NCI-H345 treated with DMSO at 0.1 percent for 48 hours (cell line): ENCODE results near the gene MOB1A.
"Not testable (repeated sequence)": the region's sequence is repeated elsewhere in the genome, so short reads cannot be mapped to it uniquely, and the experiment has no call there.

ENCODE experiments used
- DNase-seq: peaks from one replicate; lab custom pipeline; 2025; ENCODE audit not compliant: unreplicated experiment; lab: John Stamatoyannopoulos, UW

The MOB1A gene

DNA sequence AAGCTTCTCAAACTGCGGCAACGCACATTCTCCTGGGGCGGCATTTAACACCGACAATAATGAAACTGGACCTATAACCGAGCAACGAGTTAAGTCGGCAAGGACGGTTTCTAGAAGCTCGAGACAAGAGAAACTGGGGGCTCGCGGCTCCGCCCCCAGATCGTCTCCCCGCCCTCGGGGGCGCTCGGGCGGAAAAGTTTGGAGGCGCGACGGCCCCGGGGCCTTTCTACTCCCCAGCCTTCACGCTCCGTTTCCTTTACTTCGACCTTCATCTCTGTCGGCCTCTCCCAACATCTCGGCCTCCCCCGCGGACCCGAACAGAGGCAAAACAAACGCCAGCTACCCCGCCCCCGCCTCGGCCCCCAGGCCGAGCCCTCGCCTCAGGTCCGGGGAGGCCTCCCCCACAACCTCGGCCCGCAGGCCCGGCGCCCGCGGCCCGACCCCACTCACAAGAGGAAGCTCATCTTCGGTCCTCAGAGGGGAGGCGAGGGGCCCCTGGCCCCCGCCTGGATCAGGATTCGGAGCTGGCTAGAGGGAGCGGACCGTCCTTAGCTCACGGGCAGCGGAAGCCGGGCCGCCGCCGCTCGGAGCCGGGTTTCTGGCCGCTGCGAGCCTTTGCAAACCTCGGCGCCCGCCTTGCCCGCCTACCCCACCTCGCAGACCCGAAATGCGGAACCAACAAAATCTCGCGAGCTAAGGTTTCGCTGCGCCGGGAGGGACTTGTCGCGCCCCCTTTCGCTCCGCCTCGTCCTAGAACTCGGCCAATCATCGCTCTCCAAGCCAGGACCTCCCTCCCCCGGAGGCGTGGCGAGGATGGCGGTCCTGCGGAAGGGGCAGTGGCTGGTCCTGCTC lies at the start of gene MOB1A:
Gene MOB1A (minus strand): TSS at position 669 of the 852 bp plus-strand sequence. CDS start 205 bp downstream, at position 464.
- DNase-seq, result peak; percentile 96

DNA sequence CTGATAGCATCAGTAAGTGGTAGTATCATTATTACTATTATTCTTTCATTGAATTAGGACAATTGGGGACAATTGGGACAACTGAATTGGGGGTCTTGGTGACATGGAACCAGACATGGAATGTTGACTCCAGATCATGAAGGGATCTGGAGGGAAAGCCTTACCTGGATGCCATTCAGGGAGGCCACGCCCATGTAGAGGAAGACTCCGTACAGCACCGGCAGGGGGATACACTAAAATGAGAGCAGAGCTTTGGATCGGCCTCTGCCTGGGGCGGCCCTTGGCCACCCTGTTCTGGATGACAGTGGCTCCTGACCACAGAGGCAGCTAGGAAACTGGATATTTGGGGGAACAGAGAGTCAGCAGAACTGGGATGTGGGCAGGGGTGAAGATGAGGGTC lies 49.0 kb upstream of the MOB1A start:
- no peak for DNase-seq

DNA sequence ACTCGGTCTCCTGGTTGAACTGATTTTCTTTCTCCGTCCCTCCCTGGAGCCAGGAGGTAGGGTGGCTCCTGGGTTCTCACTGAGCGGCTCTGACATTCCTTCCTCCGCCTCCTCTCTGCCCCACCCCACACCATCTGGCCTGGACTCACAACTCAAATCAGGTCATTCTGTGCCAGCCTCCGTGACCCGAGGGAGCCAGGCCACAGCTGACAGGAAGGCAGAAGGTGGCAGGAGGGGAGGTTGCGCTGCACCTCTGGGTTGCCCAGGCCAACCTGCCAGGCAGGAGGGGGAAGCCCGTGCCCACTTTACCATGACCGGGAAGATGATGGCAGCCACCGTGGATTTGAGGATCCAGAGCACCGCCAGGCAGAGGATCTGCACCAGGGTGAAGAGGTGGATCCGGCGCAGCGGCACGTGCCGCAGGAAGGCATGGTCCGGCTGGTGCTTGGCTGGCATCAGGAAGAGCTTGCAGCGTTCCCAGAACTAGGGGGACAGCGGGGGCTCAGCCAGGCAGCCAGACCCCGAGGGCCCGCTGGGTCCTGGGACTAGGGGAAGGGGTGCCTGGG lies 48.1 kb upstream of the MOB1A start:
- DNase-seq, result no peak

DNA sequence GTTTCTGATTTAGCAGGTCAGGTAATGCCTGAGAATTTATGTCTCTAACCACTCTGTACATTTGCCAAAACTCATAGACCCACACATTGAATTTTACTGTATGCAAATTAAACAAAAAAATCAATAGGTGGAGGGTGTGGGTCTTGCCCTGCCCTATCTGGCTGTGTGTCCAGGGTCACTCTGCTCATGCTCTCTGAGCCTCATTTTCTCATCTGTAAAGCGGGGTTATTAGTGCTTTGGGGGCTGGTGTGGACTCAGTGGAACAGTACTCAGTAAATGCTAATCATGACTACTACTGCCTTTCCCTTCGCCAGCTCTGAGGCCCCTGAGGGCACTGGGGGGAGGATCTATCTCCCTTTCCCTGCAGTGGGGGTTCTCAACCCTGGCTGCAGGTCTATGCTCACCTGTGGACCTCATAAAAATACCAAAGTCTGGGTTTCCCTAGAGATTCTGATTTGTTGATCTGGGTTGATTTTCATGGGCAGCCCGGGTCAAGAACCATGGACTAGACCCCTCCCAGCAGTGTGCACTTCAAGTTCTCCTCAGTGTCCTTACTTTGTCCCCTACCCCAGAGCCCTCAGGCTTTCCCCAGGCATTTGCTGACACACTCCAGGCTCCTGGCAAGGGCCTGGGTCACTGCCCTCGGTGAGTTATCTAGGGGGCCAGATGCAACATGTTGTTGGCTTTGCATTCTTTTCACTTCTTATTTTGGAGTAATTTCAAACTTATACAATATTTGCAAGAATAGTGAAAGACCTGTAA lies 47.2 kb upstream of the MOB1A start:
- no peak for DNase-seq

DNA sequence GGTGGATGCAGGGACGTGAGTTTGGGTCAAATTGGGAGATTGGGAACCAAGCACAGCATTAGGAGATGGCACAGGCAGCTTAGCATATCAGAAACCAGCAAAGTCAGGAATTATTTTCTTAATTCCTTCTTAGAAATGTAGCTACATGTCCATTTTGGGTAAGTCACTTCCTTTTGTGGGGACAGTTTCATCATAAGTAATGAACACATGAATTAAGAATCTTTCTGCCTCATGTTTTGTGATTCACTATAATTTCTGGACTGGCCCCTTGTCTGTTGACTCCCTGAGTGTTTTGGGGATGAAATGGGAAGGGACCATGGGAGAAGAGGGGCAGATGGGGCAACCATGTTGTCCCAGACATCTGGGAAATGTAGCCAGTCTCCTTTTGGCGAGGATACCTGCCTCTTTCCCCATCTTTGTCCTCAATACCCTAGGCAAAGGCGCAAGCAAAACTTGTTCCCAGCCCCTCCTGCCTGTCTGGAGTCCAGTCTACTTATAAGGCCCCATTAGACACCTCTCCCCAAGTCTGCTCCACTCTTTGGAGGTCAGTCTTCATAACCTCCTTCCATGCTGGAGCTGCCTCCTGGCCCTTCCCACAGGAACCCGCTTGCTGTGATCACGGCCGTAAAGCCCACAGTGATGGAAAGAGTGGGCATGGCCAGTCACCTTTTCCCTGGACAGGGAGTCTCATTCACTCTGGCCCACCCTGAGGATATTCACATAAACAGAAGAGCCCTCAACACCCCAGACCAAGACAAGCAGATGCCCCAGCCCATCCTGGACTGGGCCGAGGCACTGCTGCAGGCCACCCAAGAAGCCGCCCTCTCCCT lies 45.5 kb upstream of the MOB1A start:
- DNase-seq, result no peak

DNA sequence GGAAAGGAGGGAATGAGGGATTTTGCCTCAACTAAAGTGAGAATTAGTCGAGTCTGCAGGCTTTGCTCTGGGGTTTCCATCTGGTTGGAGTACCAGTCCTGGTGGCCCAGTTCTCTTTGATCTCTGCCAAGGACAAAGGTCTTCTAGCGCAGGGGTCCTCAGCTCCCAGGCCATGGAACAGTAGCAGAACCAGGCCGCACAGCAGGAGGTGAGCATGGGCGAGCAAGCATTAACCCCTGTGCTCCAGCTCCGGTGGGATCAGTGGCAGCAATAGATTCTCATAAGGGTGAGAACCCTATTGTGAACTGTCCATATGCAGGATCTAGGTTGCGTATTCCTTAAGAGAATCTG lies 43.6 kb upstream of the MOB1A start:
- no peak for DNase-seq

DNA sequence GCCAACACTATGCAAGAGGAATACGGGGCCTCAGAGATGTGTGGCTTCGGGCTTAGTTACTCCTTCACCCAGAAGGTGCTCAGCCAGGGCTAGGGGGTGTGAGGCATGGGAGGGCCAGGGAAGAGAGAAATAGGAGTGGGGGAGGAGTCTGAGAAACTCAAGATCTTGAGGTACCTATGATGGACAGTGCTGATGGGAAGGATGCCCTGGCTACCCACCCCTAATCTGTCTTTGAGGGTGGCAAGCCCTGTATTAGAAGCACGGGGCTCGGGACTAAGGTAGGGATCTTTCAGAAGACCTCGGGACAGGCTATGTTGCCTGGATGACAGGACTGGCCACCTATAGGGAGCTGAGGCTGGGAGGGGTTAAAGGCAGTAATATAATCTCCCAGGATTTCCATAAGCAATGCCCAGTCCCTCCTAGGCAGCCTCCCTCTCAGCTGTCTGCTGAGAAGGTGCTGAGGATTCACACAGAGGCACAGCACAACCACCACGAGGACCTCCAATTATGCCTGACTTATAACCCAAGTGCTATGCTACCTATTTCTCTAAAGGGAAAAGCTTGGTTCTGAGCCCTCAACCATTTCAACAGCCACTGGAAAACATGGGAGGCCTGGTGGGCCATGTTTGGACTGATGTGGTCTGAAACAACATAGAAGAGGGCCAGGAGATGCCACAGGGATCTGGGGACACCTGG lies 43.1 kb upstream of the MOB1A start:
- DNase-seq, result no peak

DNA sequence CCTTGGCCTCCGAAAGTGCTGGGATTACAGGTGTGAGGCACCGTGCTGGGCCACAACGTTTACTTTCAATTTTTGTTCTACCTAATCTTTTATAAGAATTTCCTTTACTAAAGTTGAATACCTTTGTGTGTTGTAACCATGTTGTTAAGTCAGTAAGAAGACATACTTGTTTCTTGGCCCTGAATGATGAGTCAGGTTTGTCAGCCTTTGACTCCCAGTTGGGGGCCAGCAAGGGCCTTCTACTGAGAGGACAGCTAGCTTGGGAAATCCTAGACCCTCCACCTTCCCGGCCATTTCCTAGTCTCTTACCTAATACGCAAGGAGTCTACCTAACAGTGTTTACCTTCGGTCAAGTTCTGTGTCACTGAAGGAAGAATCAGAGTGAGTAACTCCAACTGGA lies 42.4 kb upstream of the MOB1A start:
- DNase-seq, result no peak

DNA sequence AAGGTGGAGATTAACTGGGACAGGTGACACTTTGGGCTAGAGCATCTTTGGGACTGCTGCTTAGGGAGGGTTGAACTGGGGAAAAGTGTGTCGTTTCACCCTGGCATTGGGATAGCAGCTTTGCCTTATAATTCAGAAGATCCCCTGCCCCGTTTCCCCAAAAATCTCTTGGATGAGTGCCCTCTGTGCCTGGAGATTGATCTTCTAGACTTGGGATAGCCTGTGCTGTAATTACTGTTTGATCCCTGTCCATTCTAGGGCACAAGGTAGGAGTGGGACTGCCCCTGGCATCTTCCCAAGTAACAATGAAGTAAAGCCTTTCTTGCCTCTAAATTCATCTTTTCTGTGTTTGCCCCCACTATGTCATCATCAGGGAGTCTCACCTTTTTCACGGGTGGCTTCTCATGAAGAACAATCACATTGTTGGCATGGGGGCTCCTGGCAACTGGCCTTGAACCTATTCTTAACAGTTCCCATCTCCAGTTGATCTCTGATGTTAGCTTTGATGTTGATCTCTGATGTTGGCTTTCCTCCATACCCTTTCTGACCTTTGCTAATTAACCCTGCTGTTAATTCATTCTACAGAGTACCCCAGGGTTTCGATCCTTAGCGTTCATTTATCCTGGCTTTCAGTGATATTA lies 41.3 kb upstream of the MOB1A start:
- DNase-seq, result no peak

DNA sequence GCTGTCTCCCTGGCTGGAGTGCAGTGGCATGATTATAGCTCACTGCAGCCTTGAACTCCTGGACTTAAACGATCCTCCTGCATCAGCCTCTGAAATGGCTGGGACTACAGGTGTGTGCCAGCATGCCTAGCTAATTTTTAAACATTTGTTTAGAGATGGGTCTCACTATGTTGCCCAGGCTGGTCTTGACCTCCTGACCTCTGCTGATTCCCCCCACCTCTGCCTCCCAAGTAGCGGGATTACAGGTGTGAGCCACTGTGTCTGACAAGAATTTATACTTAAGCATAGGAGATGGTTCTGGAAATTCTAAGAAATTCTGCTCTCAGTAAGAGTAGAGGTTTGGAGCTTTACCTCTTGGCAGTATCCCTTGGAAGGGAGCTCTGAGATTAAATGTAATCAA lies 38.0 kb upstream of the MOB1A start:
- DNase-seq, result no peak

DNA sequence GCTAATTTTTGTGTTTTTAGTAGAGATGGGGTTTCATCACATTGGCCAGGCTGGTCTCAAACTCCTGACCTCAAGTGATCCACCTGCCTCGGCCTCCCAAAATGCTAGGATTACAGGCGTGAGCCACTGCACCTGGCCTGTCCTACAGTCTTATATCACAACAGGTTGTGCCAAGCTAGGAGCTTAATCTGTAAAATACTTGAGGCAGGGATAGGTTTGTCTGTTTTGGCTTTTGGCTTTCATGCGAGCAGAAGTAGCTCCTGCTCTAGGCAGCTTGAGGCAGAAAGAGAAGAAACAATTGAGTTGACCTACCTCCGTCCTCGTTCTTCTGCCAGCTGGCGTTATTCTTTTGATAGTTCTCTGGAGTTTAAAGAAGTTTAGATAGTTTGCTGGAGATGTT lies 37.1 kb upstream of the MOB1A start:
- not testable (repeated sequence) for DNase-seq

DNA sequence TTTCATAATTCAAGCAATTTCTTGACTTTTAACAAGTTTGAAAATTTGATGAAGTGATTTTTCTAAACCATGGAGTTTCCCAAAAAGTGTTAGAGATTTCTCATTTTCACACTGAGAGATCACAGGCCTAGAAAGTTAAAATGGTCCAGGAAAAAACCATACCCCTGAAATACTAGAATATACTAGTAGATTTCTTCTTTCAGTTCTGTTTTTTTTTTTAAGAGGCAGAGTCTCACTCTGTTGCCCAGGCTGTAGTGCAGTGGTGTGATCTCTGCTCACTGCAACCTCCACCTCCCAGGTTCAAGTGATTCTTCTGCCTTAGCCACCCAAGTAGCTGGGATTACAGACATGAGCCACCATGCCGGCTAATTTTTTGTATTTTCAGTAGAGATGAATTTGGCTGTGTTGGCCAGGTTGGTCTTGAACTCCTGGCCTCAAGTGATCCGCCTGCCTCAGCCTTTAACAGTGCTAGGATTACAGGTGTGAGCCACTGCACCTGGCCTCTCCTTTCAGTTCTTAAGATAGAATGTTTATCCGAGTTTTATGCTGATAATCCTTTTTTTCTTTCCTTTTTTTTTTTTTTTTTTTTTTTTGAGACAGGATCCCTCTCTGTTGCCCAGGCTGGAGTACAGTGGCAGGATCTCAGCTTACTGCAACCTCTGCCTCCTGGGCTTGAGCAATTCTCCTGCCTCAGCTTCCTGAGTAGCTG lies 34.2 kb upstream of the MOB1A start:
- DNase-seq, result no peak

DNA sequence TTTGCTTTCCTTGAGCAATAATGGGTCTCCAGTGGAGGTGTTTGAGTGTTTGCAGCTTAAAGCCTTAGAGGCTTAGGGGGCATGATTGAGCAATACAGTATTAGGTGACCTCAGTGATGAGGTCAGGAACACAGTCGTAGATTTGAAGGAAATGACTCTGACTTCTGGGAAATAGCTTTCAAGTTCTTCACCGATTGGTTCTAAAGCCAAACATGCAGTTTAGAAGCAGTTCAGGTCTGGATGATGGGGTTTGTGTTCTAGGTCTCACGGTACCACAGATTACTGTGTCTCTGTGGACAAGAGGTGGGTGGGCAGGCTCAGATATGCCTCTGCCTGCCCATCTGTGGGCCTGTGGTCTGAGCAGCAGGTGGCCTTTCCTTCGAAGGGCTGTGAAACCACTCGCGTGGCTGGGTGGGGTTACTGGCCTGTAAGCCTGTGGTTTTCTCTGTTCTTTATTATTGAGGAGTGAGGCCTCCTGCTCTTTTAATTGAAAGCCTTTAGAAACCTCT lies 27.6 kb upstream of the MOB1A start:
- no peak for DNase-seq

DNA sequence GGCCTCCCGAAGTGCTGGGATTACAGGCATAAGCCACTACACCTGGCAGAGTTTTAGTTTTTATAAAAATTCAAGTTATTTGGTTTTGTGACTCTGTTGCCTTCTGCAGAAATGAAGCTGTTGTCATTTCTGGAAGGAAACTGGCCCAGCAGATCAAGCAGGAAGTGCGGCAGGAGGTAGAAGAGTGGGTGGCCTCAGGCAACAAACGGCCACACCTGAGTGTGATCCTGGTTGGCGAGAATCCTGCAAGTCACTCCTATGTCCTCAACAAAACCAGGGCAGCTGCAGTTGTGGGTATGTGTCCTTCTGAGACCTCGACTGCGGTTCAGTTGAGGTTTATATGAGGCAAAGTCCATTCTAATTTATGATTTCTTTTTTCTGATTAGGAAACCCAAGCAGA lies 26.9 kb upstream of the MOB1A start:
- no peak for DNase-seq

DNA sequence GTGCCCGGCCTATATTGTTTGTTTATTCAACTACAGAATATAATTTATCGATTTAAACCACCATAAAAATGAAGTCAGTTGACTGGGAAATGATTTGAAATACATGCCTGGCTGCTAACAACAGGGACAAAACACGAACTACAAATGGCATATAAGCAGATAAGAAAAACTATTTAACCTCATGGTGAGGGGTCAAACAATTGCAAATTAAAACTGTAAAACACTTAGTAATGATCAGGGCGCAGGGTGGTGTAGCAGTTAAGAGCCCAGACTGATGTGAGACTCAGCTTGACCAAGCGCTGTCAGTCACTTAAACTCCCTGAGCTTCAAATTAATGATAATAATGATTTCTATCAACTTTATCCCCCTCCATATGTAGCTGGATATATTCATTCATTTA lies 26.4 kb upstream of the MOB1A start:
- no peak for DNase-seq

DNA sequence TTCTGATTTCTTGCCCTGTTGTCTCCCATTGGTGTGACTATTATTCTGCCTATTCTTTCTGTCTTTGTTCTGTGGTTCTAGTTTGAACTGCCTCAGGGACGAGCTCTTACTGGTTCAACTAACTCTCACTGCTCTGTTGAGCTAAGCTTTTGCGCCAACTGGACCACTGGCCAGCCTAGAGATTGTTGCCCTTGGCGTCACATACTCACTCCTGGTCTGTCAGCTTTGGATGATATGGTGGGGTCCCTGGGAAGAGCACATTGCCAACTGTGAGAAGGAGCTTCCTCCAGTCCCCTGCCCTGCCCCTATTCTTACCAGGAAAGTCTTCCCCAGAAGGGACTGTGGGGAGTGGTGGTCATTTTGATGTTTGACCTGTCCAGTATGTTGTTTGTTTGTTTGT lies 25.8 kb upstream of the MOB1A start:
- DNase-seq, result no peak

DNA sequence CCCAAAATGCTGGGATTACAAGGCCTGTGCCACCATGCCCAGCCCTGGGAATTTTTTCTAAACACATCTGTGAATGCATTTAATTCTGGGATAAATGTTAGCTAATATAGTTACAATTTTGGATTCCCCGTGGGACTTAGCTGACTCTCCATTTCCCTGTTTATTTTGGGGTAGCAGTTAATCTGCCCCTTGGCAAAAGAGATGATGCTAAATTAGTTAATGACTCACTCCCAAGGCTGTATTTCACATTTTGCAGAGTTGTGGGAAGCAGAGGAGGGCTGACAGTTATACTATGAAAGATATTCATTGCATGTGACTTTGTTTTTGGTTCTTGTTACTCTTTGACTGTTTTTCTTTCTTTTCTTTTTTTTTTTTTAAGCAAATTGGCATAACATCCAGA lies 22.9 kb upstream of the MOB1A start:
- no peak for DNase-seq

DNA sequence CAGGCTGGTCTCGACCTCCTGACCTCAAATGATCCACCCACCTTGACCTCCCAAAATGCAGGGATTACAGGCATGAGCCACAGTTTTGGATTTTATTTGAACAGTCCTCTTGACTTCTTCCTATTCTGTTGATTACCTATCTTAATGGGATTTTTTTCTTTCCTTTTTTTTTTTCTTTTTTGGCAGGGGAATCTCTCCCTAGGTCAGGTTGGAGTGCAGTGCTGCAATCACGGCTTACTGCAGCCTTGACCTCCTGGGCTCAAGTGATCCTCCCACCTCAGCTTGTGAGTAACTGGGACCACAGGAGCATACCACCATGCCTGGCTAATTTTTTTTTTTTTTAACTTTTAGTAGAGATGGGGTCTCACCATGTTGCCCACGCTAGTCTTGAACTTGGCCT lies 22.5 kb upstream of the MOB1A start:
- DNase-seq, result no peak

DNA sequence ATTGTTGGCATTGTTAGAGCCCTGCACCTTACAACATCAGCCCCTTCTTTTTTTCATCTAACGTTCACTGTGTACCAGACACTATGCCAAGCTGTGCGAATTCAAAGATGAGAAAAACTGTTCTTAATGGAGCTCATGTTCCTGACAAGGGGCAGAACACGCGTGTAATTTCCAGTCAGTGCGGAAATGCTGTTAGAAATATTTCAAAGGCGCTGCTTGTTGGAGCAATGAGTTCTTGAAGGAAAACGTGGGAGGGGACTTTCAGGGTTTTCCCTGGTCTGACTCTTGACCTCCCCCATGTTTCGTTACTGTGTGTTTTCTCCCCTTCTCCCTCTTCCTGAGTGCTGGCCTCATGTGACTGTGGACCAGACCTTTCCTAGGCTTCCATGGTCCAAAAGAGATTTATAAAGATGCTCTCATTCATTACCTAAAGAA lies 21.2 kb upstream of the MOB1A start:
- no peak for DNase-seq
